K562 (cell line): Measurements from ENCODE around the gene MLLT3. TPM values are rescaled to one million over a fixed set of nuclear protein-coding genes. Genes with fewer than 3 reads are reported as not detected.

ENCODE experiments used
- ATAC-seq: fragments of 200-7000 bp; cut with Tn5 transposase; 3 replicates; pipeline ENCODE4 v1.9.1; 2020; ENCODE audit warnings: moderate library complexity
- BruUV-seq: library from RNA; stranded (reverse); fragments of 400-500 nt; replicated peaks from 2 replicates; lab custom pipeline; 2021; lab: Mats Ljungman, UMichigan
- CTCF ChIA-PET: fragments of 300-600 bp; formaldehyde crosslinking; extraction: SDS; loops from one replicate; lab custom pipeline; 2021; ENCODE audit warnings: low intra/inter-chr PET ratio; lab: Yijun Ruan, JAX
- POLR2A ChIA-PET: fragments of 300-600, 350-650 bp; sonication (Branson Sonifier 250); formaldehyde crosslinking; extraction: SDS; loops from one replicate; lab custom pipeline; 2021; ENCODE audit warnings: antibody characterized with exemption, inconsistent platforms; lab: Yijun Ruan, JAX
- DNase-seq, 4 experiments: peaks; one replicate each; pipeline versions ENCODE4 v3.0.0 to v3.0.0-alpha.2; 2011 to 2018; ENCODE audit warnings: low spot score in 3 of 4, mixed read lengths in 3 of 4; ENCODE audit errors: extremely low read depth in 1 of 4
- FAIRE-seq: peaks from 2 replicates; lab custom pipeline; 2011; peaks lifted over from hg19 to GRCh38; lab: Jason Lieb, UNC
- H2AFZ ChIP-seq: 2 replicates; pipeline ENCODE4 v1.6.0; 2011; ENCODE audit warnings: low read depth, low read length, control low read depth, inconsistent platforms
- H3K27ac ChIP-seq: fragments of 200-600 bp; 3 replicates; pipeline ENCODE4 v1.8.0; 2011; ENCODE audit warnings: low read depth, mild to moderate bottlenecking, control low read depth, inconsistent platforms, low read length, moderate library complexity, mixed read lengths; ENCODE audit errors: extremely low read depth
- H3K27me3 ChIP-seq, 2 experiments: fragments of 300-600 bp in 1 of 2; 2 replicates in 1 of 2; 3 replicates in 1 of 2; pipeline versions ENCODE4 v1.6.0 to v1.8.0; 2011; ENCODE audit warnings: inconsistent platforms in 2 of 2, low read length in 2 of 2, mild to moderate bottlenecking in 1 of 2, mixed read lengths in 1 of 2, moderate library complexity in 1 of 2; ENCODE audit not compliant: control insufficient read depth in 2 of 2, insufficient read depth in 2 of 2
- H3K36me3 ChIP-seq: fragments of 300-600 bp; 3 replicates; pipeline ENCODE4 v1.8.0; 2011; ENCODE audit warnings: mild to moderate bottlenecking, low read length, inconsistent platforms; ENCODE audit not compliant: control insufficient read depth, insufficient read depth
- H3K4me1 ChIP-seq, 2 experiments: fragments of 200-600 bp in 1 of 2; replicated peaks in 1 of 2; 2 replicates in 1 of 2; 3 replicates in 1 of 2; pipeline versions ENCODE4 v1.5.1 to v1.8.0; 2011; ENCODE audit warnings: inconsistent platforms in 2 of 2, low read length in 2 of 2, mild to moderate bottlenecking in 1 of 2, mixed read lengths in 1 of 2, moderate library complexity in 1 of 2; ENCODE audit not compliant: control insufficient read depth in 2 of 2, insufficient read depth in 2 of 2
- H3K4me2 ChIP-seq: 2 replicates; pipeline ENCODE4 v1.6.1; 2011; ENCODE audit warnings: low read length, control low read depth, inconsistent platforms, mixed read lengths; ENCODE audit not compliant: insufficient read depth
- H3K4me3 ChIP-seq: fragments of 200-600 bp; sonication (generic), shearing (Covaris generic); 2 replicates; pipeline ENCODE4 v1.5.1; 2016; ENCODE audit warnings: control low read depth, inconsistent platforms
- H3K79me2 ChIP-seq: fragments of 200-600 bp; 3 replicates; pipeline ENCODE4 v1.8.0; 2011; ENCODE audit warnings: low read length, inconsistent platforms; ENCODE audit not compliant: control insufficient read depth, insufficient read depth
- H3K9ac ChIP-seq, 2 experiments: 2 replicates each; pipeline versions ENCODE4 v1.6.0 to v1.6.1; 2011; ENCODE audit warnings: low read depth in 2 of 2, low read length in 2 of 2, control low read depth in 1 of 2, inconsistent platforms in 1 of 2, mild to moderate bottlenecking in 1 of 2, mixed read lengths in 1 of 2; ENCODE audit not compliant: insufficient read depth in 1 of 2
- H3K9me1 ChIP-seq: one replicate; pipeline ENCODE4 v1.6.0; 2011; ENCODE audit warnings: inconsistent platforms, mild to moderate bottlenecking, low read length, moderate library complexity; ENCODE audit not compliant: control insufficient read depth, insufficient read depth
- H3K9me3 ChIP-seq: replicated peaks from 2 replicates; pipeline ENCODE4 v1.5.1; 2011; ENCODE audit warnings: low read depth, low read length, inconsistent platforms; ENCODE audit not compliant: control insufficient read depth, insufficient read depth
- H4K20me1 ChIP-seq: replicated peaks from 2 replicates; pipeline ENCODE4 v1.6.1; 2011; ENCODE audit warnings: low read length, inconsistent platforms, mixed read lengths; ENCODE audit not compliant: control insufficient read depth, insufficient read depth
- CTCF ChIP-seq, 3 experiments: IDR thresholded peaks in 2 of 3; conservative IDR thresholded peaks in 1 of 3; 2 replicates each; pipeline ENCODE4 v1.5.1; 2011 to 2012; ENCODE audit warnings: low read length in 3 of 3, mild to moderate bottlenecking in 3 of 3, control low read depth in 2 of 3, improper control_type of control experiment in 1 of 3, inconsistent platforms in 1 of 3, low read depth in 1 of 3, mixed read lengths in 1 of 3, moderate library complexity in 1 of 3; ENCODE audit not compliant: insufficient read depth in 2 of 3
- NEUROD1 ChIP-seq: fragments of 150-350 bp; IDR thresholded peaks from 2 replicates; pipeline ENCODE4 v1.6.1; 2014; ENCODE audit warnings: borderline replicate concordance, low read length, low read depth; ENCODE audit not compliant: partially characterized antibody
- ZMIZ1 ChIP-seq, 2 experiments: fragments of 150-350 bp in 1 of 2; IDR thresholded peaks; 2 replicates each; pipeline ENCODE4 v1.6.1; 2012 to 2016; ENCODE audit warnings: low read depth in 2 of 2, low read length in 2 of 2, mild to moderate bottlenecking in 1 of 2, moderate library complexity in 1 of 2
- ZNF3 ChIP-seq: fragments of 250-450 bp; sonication (Bioruptor Pico); IDR thresholded peaks from 2 replicates; pipeline ENCODE4 v1.5.0; 2021; ENCODE audit warnings: mild to moderate bottlenecking, moderate library complexity
- ZNF384 ChIP-seq: IDR thresholded peaks from 2 replicates; pipeline ENCODE4 v1.6.1; 2012; ENCODE audit warnings: low read depth, low read length, improper control_type of control experiment
- WGBS: fragments of 100-300 bp; shearing (Covaris generic); methylation state at CpG from one replicate; pipeline ENCODE4 v1.1.6; 2016; ENCODE audit warnings: low coverage, mixed read lengths; ENCODE audit not compliant: insufficient coverage; ENCODE audit errors: missing lambda C conversion rate; 5-methylcytosine and 5-hydroxymethylcytosine counted together
- in situ Hi-C: fragments of 300-500 bp; cut with MboI; formaldehyde crosslinking; loops from 4 replicates; pipeline ENCODE4 v1.15.0; 2018; ENCODE audit warnings: inconsistent platforms, mixed read lengths
- intact Hi-C: fragments of 100-400 bp; cut with micrococcal nuclease; formaldehyde crosslinking; loops from 2 replicates; pipeline ENCODE4 v1.14.2; 2022
- polyA plus RNA-seq, 8 experiments: library from polyadenylated mRNA; depleted of rRNA in 4 of 8; stranded (reverse) in 5 of 8; unstranded in 3 of 8; fragments of >200 nt; fragmentation: Nextera tagmentation in 2 of 8; fragmentation: Illumina TruSeq in 1 of 8; extraction: Ambion mirVana in 2 of 8; extraction: Trizol in 1 of 8; gene quantifications; 2 replicates each; pipeline versions ENCODE4 v1.2.1 to v1.2.3, GENCODE V29; 2011 to 2014; ENCODE audit warnings: inconsistent platforms in 1 of 8, missing spikeins in 1 of 8
- total RNA-seq, 7 experiments: library from RNA; depleted of rRNA in 6 of 7; stranded (reverse); fragments of >200 nt in 6 of 7; fragmentation: Illumina TruSeq in 2 of 7; extraction: Trizol in 2 of 7; gene quantifications; 2 replicates each; pipeline versions ENCODE4 v1.2.1 to v1.2.3, GENCODE V29; 2011 to 2021; ENCODE audit warnings: low replicate concordance in 1 of 7

MLLT3 gene
- total and polyA plus RNA-seq, 9 of the 15 experiments (the other 6 are each of a cell fraction or from before 2014, with no cell fraction given): 0.07 to 0.42 (median 0.22) TPM; not detected in 4

DNA sequence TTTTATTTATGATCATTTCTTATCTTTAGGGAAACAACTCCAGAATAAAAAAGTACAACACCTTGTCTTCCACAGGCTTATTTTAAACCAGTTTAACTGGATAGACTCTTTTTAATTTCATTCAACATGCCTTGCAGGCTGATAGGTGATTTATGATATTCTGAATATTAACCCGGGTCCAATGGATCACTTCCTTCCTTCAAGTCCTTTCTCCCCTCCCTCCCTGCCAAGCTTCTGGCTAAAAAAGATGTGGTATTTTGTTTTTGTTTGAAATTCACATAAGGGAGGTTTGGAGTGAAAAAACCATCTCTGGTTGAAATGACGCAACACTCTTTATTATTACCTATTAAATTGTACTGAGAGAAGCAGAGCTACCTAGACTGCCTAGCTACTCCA is 265.3 kb downstream of the MLLT3 start:
- POLR2A ChIA-PET: no interaction called here
- ATAC-seq: no peak
- Histone ChIP-seq H3K27me3 (no peaks in the 10 kb centered on the region), H3K27ac (no peak overlapping the region), H3K36me3 (no peaks in the 10 kb centered on the region), H4K20me1 (no peaks in the 10 kb centered on the region), H3K4me2 (no peak overlapping the region)
- BruUV-seq: no TSS peak
- CTCF ChIA-PET: no interaction called here
- FAIRE-seq: no peak
- intact Hi-C loops: no loop called here
- no peak for TF ChIP-seq NEUROD1
- TF ChIP-seq ZNF384: no peak
- no peak for TF ChIP-seq ZNF3
- TF ChIP-seq, all 486 proteins: peak for 0
- H3K79me2 ChIP-seq: no peaks in the 10 kb centered on the region
- in situ Hi-C loops: no loop called here
- no peaks in the 10 kb centered on the region for H3K4me1 ChIP-seq
- H3K9me3 ChIP-seq: no peaks in the 10 kb centered on the region
- no peak for DNase-seq
- no peak overlapping the region for H3K9ac ChIP-seq
- H3K4me3 ChIP-seq: no peak overlapping the region
- WGBS: 0% methylated on average over 2 of the region's 2 CpGs
- no peak overlapping the region for H2AFZ ChIP-seq
- H3K9me1 ChIP-seq: no peaks in the 10 kb centered on the region

DNA sequence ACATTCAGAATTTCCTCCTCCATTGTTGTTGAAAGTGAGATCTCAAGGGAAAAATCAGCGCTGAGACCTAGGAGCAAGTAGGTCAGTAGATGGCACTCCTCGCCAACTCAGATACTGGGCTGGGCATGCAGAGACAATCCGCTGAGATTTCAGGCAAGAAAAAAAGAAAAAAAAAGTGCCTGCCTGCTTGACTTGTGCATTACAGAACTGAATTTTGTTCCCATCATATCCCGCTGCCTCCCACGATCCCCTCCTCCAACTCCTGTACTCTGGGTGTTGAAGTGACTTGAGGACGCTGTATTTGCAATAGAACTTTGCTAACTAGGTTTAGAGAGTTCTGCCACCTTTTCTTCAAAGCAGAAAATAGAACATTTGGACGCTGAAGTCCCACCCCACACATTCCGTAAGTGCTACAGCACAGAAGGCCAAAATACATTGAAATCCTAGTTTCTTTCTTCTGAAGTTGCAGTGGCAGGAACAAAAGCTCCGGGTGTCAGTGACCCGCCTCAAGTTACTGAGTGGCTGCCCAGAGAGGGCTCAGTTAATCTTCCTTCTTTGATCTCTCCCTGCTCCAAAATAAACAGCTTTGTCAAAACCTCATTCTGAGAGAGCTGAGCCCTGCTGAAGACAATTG is 265.8 kb downstream of the MLLT3 start:
- no peaks in the 10 kb centered on the region for H4K20me1 ChIP-seq
- intact Hi-C loops (no loop called here), in situ Hi-C loops (no loop called here)
- CTCF ChIA-PET: no interaction called here
- 0% methylated on average over 8 of the region's 10 CpGs for WGBS
- H3K4me3 ChIP-seq: no peak overlapping the region
- no peaks in the 10 kb centered on the region for H3K4me1 ChIP-seq
- POLR2A ChIA-PET: no interaction called here
- H3K9me3 ChIP-seq: no peaks in the 10 kb centered on the region
- no peaks in the 10 kb centered on the region for H3K9me1 ChIP-seq
- no peak overlapping the region for H3K27ac ChIP-seq
- no peaks in the 10 kb centered on the region for H3K27me3 ChIP-seq
- TF ChIP-seq CTCF (IDR thresholded peaks at IDR 0.05 in 2 of 3, conservative IDR thresholded peaks at IDR 0.05 in 1 of 3; ENCODE audit: insufficient read depth in 2 of 3, low read depth in 1 of 3, low read length in 3 of 3): 0 out of 6 replicates have a peak, but pooled peaks of 1 of the 3 experiments have one; percentile 4
- no peak for TF ChIP-seq ZMIZ1 (IDR thresholded peaks at IDR 0.05; ENCODE audit: low read depth in 2 of 2, low read length in 2 of 2)
- H2AFZ ChIP-seq: no peak overlapping the region
- no peak overlapping the region for H3K9ac ChIP-seq
- no peaks in the 10 kb centered on the region for H3K36me3 ChIP-seq
- no TSS peak for BruUV-seq
- FAIRE-seq (no peak), ATAC-seq (no peak), DNase-seq (peak in 1 of 4 experiments; percentile 1)
- no peak overlapping the region for H3K4me2 ChIP-seq
- H3K79me2 ChIP-seq: no peaks in the 10 kb centered on the region
